SK-N-DZ (cell line): Measurements from ENCODE around the gene HSPA9.

Experiments
- DNase-seq: peaks from one replicate; pipeline ENCODE4 v3.0.0-alpha.2; 2015; ENCODE audit warnings: low spot score

Gene HSPA9

GRCh38 chr5:138563340-138564118 is 11.7 kb downstream of the HSPA9 start:
- no peak for DNase-seq

GRCh38 chr5:138560971-138561370 is 14.2 kb downstream of the HSPA9 start:
- no peak for DNase-seq

DNA sequence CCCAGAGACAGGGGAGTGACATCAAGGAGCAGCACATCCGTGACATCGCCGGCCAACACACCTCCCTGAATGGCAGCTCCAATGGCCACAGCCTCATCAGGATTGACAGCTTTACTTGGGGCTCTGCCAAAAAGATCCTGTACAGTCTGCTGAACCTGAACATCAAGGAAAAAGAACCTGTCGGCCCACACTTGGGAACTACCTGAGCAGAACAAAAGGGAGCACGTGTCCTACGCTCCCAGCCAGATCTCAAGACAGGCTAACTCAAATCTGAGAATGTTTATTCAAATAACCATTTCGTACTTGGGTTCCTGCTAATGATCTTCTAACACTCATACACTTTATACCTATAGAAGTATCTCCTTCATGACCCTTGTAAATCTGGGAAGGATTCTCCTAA is 15.3 kb downstream of the HSPA9 start:
- no peak for DNase-seq

DNA sequence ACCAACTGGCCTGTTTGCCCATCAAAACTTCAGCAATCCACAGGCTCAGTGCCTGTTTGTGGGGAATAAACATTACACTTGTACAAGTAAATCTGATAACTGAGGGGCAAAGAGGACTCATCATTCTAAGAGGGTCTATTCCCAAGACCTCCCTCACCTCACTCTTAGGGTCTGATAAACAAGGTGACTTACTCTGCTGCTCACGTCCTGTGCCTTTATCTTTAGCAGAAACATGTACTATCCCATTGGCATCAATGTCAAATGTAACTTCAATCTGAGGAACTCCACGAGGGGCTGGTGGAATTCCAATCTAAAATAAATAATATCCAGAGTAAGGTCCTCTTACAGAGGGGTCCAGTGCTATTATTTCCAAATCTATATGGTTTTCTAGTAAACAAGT is 17.5 kb downstream of the HSPA9 start:
- DNase-seq = no peak

DNA sequence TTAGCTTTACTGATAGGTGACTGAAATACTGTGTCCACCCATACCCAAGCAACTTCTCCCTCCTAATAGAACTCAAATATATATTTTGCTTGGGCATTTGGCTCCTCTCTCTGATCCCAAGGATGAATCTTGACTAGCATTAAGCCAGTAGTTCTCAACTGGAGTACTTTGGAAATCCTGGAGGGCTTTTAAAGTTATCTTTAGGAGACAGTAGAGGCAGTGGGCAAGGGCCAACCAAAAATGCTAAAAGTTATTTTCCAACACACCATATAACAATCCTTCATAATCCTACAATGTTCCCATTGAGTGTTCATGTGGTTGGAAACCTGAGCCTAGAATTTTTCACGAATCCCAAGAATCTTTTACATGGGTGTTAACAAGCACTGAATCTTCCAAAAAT is 21.1 kb downstream of the HSPA9 start:
- no peak for DNase-seq

- no peak for DNase-seq
Measured at GRCh38 chr5:138553437-138554095, 21.6 kb downstream of the HSPA9 start.

DNA sequence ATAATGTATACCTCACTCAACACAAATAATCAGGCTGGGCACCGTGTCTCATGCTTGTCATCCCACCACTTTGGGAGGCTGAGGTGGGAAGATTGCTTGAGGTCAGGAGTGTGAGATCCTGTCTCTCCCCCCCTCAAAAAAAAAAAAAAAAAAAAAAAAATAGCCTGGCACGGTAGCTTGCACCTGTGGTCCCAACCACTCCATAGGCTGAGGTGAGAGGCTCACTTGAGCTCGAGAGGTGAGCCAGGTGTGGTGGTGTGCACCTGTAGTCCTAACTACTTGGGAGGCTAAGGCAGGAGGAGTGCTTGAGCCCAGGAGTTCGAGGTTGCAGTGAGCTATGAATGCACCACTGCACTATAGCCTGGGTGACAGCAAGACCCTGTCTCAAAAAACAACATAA is 22.5 kb downstream of the HSPA9 start:
- DNase-seq = no peak

- DNase-seq = no peak
Measured at GRCh38 chr5:138549414-138549813, 25.8 kb downstream of the HSPA9 start.

GRCh38 chr5:138545919-138546562 is 29.2 kb downstream of the HSPA9 start:
- no peak for DNase-seq

GRCh38 chr5:138544181-138545134 is 30.7 kb downstream of the HSPA9 start:
- DNase-seq = no peak

- DNase-seq = no peak
Measured at GRCh38 chr5:138543730-138544104, 31.5 kb downstream of the HSPA9 start.

- peak; percentile 99 for DNase-seq
Measured at GRCh38 chr5:138542956-138543729, 32.1 kb downstream of the HSPA9 start, which contains the start of gene ETF1. ETF1 (minus strand) TSS chr5:138543236; CDS start chr5:138542918, 318 bp downstream.

- DNase-seq = peak; percentile 15
Measured at GRCh38 chr5:138542180-138542955, 32.8 kb downstream of the HSPA9 start.

DNA sequence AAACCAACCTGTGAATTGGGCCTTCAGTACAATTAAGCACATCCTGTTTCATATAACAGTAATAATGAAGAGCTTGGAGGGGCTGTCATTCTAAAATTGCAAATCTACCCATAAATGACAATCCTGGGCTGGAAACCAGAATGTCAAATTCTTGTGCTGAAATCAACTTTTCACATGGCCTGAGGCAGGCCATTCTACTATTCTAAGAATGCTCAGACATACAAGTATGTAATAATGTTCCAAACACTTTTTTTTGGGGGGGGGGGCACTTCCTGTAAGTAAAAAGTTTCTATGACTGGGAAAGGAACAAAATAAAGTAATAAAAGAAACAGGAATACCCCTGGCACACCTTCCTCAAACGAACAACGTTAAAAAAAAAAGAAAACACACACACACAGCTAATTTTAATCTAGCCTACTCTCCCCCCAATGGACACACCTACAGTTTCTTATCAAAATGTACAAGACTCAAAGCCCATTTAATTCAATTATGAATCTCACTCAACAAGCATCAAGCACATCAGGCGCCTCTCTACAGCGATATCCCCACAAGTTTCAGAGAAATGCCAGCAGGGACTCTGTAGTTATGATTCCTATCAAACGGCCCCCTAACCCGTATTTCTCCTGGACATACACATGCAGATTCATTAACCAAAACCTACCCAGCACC is 33.6 kb downstream of the HSPA9 start:
- DNase-seq = no peak

DNA sequence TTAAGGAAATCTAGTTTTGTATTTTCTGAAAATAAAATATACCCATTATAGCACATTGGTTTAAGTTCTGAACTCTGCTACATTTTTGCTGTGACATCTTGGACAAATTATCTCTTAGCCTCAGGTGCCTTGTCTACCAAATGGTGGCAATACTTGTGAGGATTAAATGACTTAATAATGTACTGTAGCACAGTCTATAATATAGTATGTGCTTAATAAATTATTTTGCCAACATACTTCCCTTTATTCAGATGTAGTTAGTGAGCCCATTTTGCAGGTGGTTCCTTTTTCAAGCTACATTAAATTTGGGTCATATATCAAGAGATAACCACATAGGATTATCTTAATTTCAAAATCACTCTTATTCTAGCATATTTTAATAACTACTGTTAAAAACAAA is 35.4 kb downstream of the HSPA9 start:
- no peak for DNase-seq

GRCh38 chr5:138538943-138539627 is 36.1 kb downstream of the HSPA9 start:
- DNase-seq = no peak

- DNase-seq = no peak
Measured at GRCh38 chr5:138536665-138537315, 38.4 kb downstream of the HSPA9 start.

DNA sequence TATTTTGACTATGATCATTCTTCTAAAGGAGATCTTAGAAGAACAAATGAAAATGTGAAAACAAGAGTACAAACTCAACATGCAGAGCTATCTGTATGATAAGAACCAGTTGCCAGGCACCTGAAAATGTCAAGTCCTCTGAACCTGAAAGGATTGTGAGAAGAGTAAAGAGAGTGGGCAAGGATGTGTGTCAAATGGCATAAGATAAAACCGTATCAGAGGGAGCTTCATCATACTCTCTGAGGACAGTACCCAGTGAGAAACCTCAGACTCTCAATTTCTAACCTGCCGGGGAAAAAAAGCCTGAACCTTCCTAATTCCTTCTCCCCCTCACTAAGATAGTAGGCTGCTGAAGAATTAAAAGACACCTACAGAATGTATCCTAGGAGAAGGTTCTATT is 39.0 kb downstream of the HSPA9 start:
- DNase-seq = no peak
